Measurements from ENCODE around the gene CNDP2.

- TF ChIP-seq CTCF (IDR thresholded peaks at IDR 0.05) (no peak), POLR2A (IDR thresholded peaks at IDR 0.05) (no peak)
Measured at GRCh38 chr18:74489676-74490075, 6.5 kb upstream of the CNDP2 start.
